Measurements from ENCODE around the gene TRIM67. TPM values are rescaled to one million over a fixed set of nuclear protein-coding genes. Genes with fewer than 3 reads are reported as not detected.

Gene TRIM67
- total RNA-seq, 2 donors from 2014 or later = not detected

- H3K4me1 ChIP-seq (ENCODE audit: control insufficient read depth in 1 of 2, low read depth in 2 of 2) = no peaks in the 10 kb centered on the region
- no peak for TF ChIP-seq CTCF (IDR thresholded peaks at IDR 0.05)
- H3K36me3 ChIP-seq = no peaks in the 10 kb centered on the region
- H3K27me3 ChIP-seq (replicated peaks; ENCODE audit: insufficient read depth) = no peaks in the 10 kb centered on the region
- DNase-seq (ENCODE audit: low spot score) (no peak), ATAC-seq (ENCODE audit: insufficient number of reproducible peaks, low FRiP score, low read depth) (no peak)
- no peak overlapping the region for H3K4me3 ChIP-seq
- no peak overlapping the region for H3K27ac ChIP-seq
- no peaks in the 10 kb centered on the region for H3K9me3 ChIP-seq
Measured at GRCh38 chr1:231213831-231214573, 52.1 kb downstream of the TRIM67 start.

GRCh38 chr1:231214918-231215680, 53.2 kb downstream of the TRIM67 start:
- Histone ChIP-seq H3K27me3 (replicated peaks; ENCODE audit: insufficient read depth) (no peaks in the 10 kb centered on the region), H3K27ac (no peak overlapping the region), H3K4me3 (no peak overlapping the region), H3K4me1 (ENCODE audit: control insufficient read depth in 1 of 2, low read depth in 2 of 2) (no peaks in the 10 kb centered on the region), H3K36me3 (no peaks in the 10 kb centered on the region), H3K9me3 (no peaks in the 10 kb centered on the region)
- ATAC-seq (ENCODE audit: insufficient number of reproducible peaks, low FRiP score, low read depth) = no peak
- no peak for TF ChIP-seq CTCF (IDR thresholded peaks at IDR 0.05)
- no peak for DNase-seq (ENCODE audit: low spot score)

GRCh38 chr1:231215681-231216385, 54.0 kb downstream of the TRIM67 start:
- Histone ChIP-seq H3K36me3 (no peaks in the 10 kb centered on the region), H3K27ac (no peak overlapping the region), H3K27me3 (replicated peaks; ENCODE audit: insufficient read depth) (no peaks in the 10 kb centered on the region), H3K4me1 (ENCODE audit: control insufficient read depth in 1 of 2, low read depth in 2 of 2) (no peaks in the 10 kb centered on the region), H3K9me3 (no peaks in the 10 kb centered on the region), H3K4me3 (no peak overlapping the region)
- no peak for TF ChIP-seq CTCF (IDR thresholded peaks at IDR 0.05)
- DNase-seq (ENCODE audit: low spot score) (no peak), ATAC-seq (ENCODE audit: insufficient number of reproducible peaks, low FRiP score, low read depth) (no peak)

- H3K36me3 ChIP-seq = no peaks in the 10 kb centered on the region
- no peak overlapping the region for H3K27ac ChIP-seq
- no peak overlapping the region for H3K4me3 ChIP-seq
- H3K9me3 ChIP-seq = no peaks in the 10 kb centered on the region
- DNase-seq (ENCODE audit: low spot score) (no peak), ATAC-seq (ENCODE audit: insufficient number of reproducible peaks, low FRiP score, low read depth) (no peak)
- H3K4me1 ChIP-seq (ENCODE audit: control insufficient read depth in 1 of 2, low read depth in 2 of 2) = no peaks in the 10 kb centered on the region
- H3K27me3 ChIP-seq (replicated peaks; ENCODE audit: insufficient read depth) = no peaks in the 10 kb centered on the region
- TF ChIP-seq CTCF (IDR thresholded peaks at IDR 0.05) = no peak
Measured at GRCh38 chr1:231216498-231216897, 54.6 kb downstream of the TRIM67 start.

GRCh38 chr1:231217056-231217455, 55.2 kb downstream of the TRIM67 start:
- DNase-seq (ENCODE audit: low spot score) (no peak), ATAC-seq (ENCODE audit: insufficient number of reproducible peaks, low FRiP score, low read depth) (no peak)
- no peaks in the 10 kb centered on the region for H3K27me3 ChIP-seq (replicated peaks; ENCODE audit: insufficient read depth)
- no peak overlapping the region for H3K27ac ChIP-seq
- TF ChIP-seq CTCF (IDR thresholded peaks at IDR 0.05) = no peak
- H3K36me3 ChIP-seq = no peaks in the 10 kb centered on the region
- H3K9me3 ChIP-seq = no peaks in the 10 kb centered on the region
- H3K4me3 ChIP-seq = no peak overlapping the region
- no peaks in the 10 kb centered on the region for H3K4me1 ChIP-seq (ENCODE audit: control insufficient read depth in 1 of 2, low read depth in 2 of 2)
